Stimulated activated CD4-positive, alpha-beta T cell treated with anti-CD3 and anti-CD28 coated beads, Interleukin-15, amount 100 ng/mL, for 24 hours (primary cell): ENCODE results near the gene RNU1-3.
"Not testable (repeated sequence)": the region's sequence is repeated elsewhere in the genome, so short reads cannot be mapped to it uniquely, and the experiment has no call there.

Experiments
- DNase-seq: peaks from one replicate; pipeline ENCODE4 v3.0.0-alpha.2; 2020

Gene RNU1-3

GRCh38 chr1:16649960-16650359 lies 16.8 kb downstream of the RNU1-3 start:
- not testable (repeated sequence) for DNase-seq

- not testable (repeated sequence) for DNase-seq
These were observed 17.4 kb downstream of the RNU1-3 start for GRCh38 chr1:16649390-16649789.

GRCh38 chr1:16648756-16649155 lies 18.0 kb downstream of the RNU1-3 start:
- DNase-seq: not testable (repeated sequence)

GRCh38 chr1:16648250-16648649 lies 18.5 kb downstream of the RNU1-3 start:
- DNase-seq: peak; percentile 2

GRCh38 chr1:16647179-16648176 lies 19.3 kb downstream of the RNU1-3 start:
- DNase-seq: peak; percentile 53

GRCh38 chr1:16646716-16647115 lies 20.0 kb downstream of the RNU1-3 start:
- DNase-seq: peak; percentile 1

GRCh38 chr1:16646061-16646664 lies 20.6 kb downstream of the RNU1-3 start:
- peak; percentile 9 for DNase-seq

- DNase-seq: not testable (repeated sequence)
These were observed 21.3 kb downstream of the RNU1-3 start for GRCh38 chr1:16645271-16646060.

- peak; percentile 100 for DNase-seq
These were observed 22.1 kb downstream of the RNU1-3 start for GRCh38 chr1:16644482-16645270.

GRCh38 chr1:16644193-16644481 lies 22.6 kb downstream of the RNU1-3 start:
- no peak for DNase-seq

GRCh38 chr1:16643476-16644192 lies 23.1 kb downstream of the RNU1-3 start:
- DNase-seq: peak; percentile 27

- DNase-seq: peak; percentile 12
These were observed 23.7 kb downstream of the RNU1-3 start for GRCh38 chr1:16643001-16643411.

GRCh38 chr1:16642025-16642966 lies 24.5 kb downstream of the RNU1-3 start:
- DNase-seq: not testable (repeated sequence)

- DNase-seq: not testable (repeated sequence)
These were observed 25.4 kb downstream of the RNU1-3 start for GRCh38 chr1:16641159-16641975.

GRCh38 chr1:16639091-16640031 lies 27.4 kb downstream of the RNU1-3 start:
- not testable (repeated sequence) for DNase-seq

GRCh38 chr1:16637941-16638778 lies 28.6 kb downstream of the RNU1-3 start:
- not testable (repeated sequence) for DNase-seq

- DNase-seq: not testable (repeated sequence)
These were observed 30.1 kb downstream of the RNU1-3 start for GRCh38 chr1:16636551-16637195.
